Adipose tissue (tissue), 3 donors: ENCODE data around the gene KRTAP4-3. TPM values are rescaled to one million over a fixed set of nuclear protein-coding genes. Genes with fewer than 3 reads are reported as not detected.
"Not testable (repeated sequence)": the region's sequence is repeated elsewhere in the genome, so short reads cannot be mapped to it uniquely, and the experiment has no call there.

Source experiments
- H3K27ac ChIP-seq: one replicate; pipeline ENCODE4 v1.5.1; 2013; ENCODE audit warnings: low read depth, low read length
- WGBS, 3 donors: extraction: QIAGEN DNeasy Blood & Tissue Kit; methylation state at CpG; one replicate each; pipeline ENCODE4 v1.1.7; 2013; 5-methylcytosine and 5-hydroxymethylcytosine counted together
- polyA plus RNA-seq, 3 donors: library from polyadenylated mRNA; stranded (reverse); fragments of 200-250 nt; gene quantifications; one replicate each; pipeline ENCODE4 v1.2.3, GENCODE V29; 2013
- donor health status: healthy with polysubstance abuse.
- donor health status: Bipolar disorder and iron deficiency.
- donor health status: healthy.

Gene KRTAP4-3
- not detected for polyA plus RNA-seq

GRCh38 chr17:41168121-41168520 is at the start of gene KRTAP4-3:
Gene KRTAP4-3 (minus strand): TSS chr17:41168221. CDS start chr17:41168172, 49 bp downstream.
- 45 to 84% (median 65%) methylated on average over 1 of the region's 1 CpG for WGBS, 3 donors

GRCh38 chr17:41215681-41216080 is 47.7 kb upstream of the KRTAP4-3 start:
- WGBS, 3 donors, result 55 to 88% (median 65%) methylated on average over 1 of the region's 1 CpG
- H3K27ac ChIP-seq, result no peak overlapping the region

More at GRCh38 chr17:41168121-41168520, at the start of gene KRTAP4-3:
- H3K27ac ChIP-seq, result no peak within 1 kb of the TSS

GRCh38 chr17:41212524-41213169 is 44.6 kb upstream of the KRTAP4-3 start:
- no peak overlapping the region for H3K27ac ChIP-seq
- 64 to 76% (median 74%) methylated on average over 7 of the region's 7 CpGs for WGBS, 3 donors

- 42 to 62% (median 51%) methylated on average over 1 of the region's 1 CpG for WGBS, 3 donors
- H3K27ac ChIP-seq, result no peak overlapping the region
Measured at GRCh38 chr17:41211845-41212466, 43.9 kb upstream of the KRTAP4-3 start.

- 63 to 76% (median 70%) methylated on average over 4 to 5 of the region's 5 CpGs for WGBS, 3 donors
- no peak overlapping the region for H3K27ac ChIP-seq
Measured at GRCh38 chr17:41199421-41200078, 31.5 kb upstream of the KRTAP4-3 start.

- 26 to 51% (median 27%) methylated on average over 1 of the region's 1 CpG for WGBS, 3 donors
- H3K27ac ChIP-seq, result no peak overlapping the region
Measured at GRCh38 chr17:41196068-41196467, 28.0 kb upstream of the KRTAP4-3 start.

- WGBS, 3 donors, result 75 to 95% (median 83%) methylated on average over 3 of the region's 3 CpGs
- no peak overlapping the region for H3K27ac ChIP-seq
Measured at GRCh38 chr17:41190328-41190727, 22.3 kb upstream of the KRTAP4-3 start.

- H3K27ac ChIP-seq, result not testable (repeated sequence)
- WGBS, 3 donors, result 78 to 95% (median 80%) methylated on average over 1 of the region's 1 CpG
Measured at GRCh38 chr17:41189837-41190318, 21.9 kb upstream of the KRTAP4-3 start, which contains the start of gene KRTAP9-1. Gene KRTAP9-1 (plus strand): TSS chr17:41189887. CDS start chr17:41189887, 0 bp downstream.

- 78 to 88% (median 87%) methylated on average over 2 of the region's 2 CpGs for WGBS, 3 donors
- no peak overlapping the region for H3K27ac ChIP-seq
Measured at GRCh38 chr17:41186872-41187271, 18.9 kb upstream of the KRTAP4-3 start.

GRCh38 chr17:41185001-41185400 is 17.0 kb upstream of the KRTAP4-3 start:
- 33 to 65% (median 57%) methylated on average over 1 of the region's 1 CpG for WGBS, 3 donors
- H3K27ac ChIP-seq, result no peak overlapping the region

GRCh38 chr17:41184480-41184961 is 16.5 kb upstream of the KRTAP4-3 start, which contains the start of gene KRTAP4-1:
Gene KRTAP4-1 (minus strand): TSS chr17:41184911. CDS start chr17:41184854, 57 bp downstream.
- WGBS, 3 donors, result 47 to 64% (median 60%) methylated on average over 8 to 9 of the region's 9 CpGs
- no peak within 1 kb of the TSS for H3K27ac ChIP-seq

- 56 to 92% (median 84%) methylated on average over 1 of the region's 1 CpG for WGBS, 3 donors
- H3K27ac ChIP-seq, result no peak overlapping the region
Measured at GRCh38 chr17:41178843-41179616, 11.0 kb upstream of the KRTAP4-3 start.

GRCh38 chr17:41178341-41178740 is 10.3 kb upstream of the KRTAP4-3 start:
- 81 to 94% (median 94%) methylated on average over 3 of the region's 3 CpGs for WGBS, 3 donors
- H3K27ac ChIP-seq, result no peak overlapping the region

- 81 to 92% (median 91%) methylated on average over 6 to 7 of the region's 7 CpGs for WGBS, 3 donors
Measured at GRCh38 chr17:41177727-41178271, 9.8 kb upstream of the KRTAP4-3 start, which contains the start of gene KRTAP4-2. Gene KRTAP4-2 (minus strand): TSS chr17:41178221. CDS start chr17:41178164, 57 bp downstream.

GRCh38 chr17:41176744-41177387 is 8.8 kb upstream of the KRTAP4-3 start:
- 65 to 81% (median 72%) methylated on average over 3 of the region's 3 CpGs for WGBS, 3 donors

More at GRCh38 chr17:41177727-41178271, 9.8 kb upstream of the KRTAP4-3 start, which contains the start of gene KRTAP4-2:
- H3K27ac ChIP-seq, result no peak within 1 kb of the TSS

GRCh38 chr17:41171886-41172285 is 3.9 kb upstream of the KRTAP4-3 start:
- H3K27ac ChIP-seq, result no peak overlapping the region
- 67 to 78% (median 73%) methylated on average over 2 of the region's 2 CpGs for WGBS, 3 donors

More at GRCh38 chr17:41176744-41177387, 8.8 kb upstream of the KRTAP4-3 start:
- H3K27ac ChIP-seq, result no peak overlapping the region

- H3K27ac ChIP-seq, result no peak overlapping the region
- whole genome bisulfite sequencing, 3 donors, result 78 to 87% (median 80%) methylated on average over 7 of the region's 7 CpGs
Measured at GRCh38 chr17:41167561-41167960, 460 bp downstream of the KRTAP4-3 start.
